ENCODE results near the gene PIWIL4.

The PIWIL4 gene

GRCh38 chr11:94658386-94658785, 91.2 kb downstream of the PIWIL4 start:
- no peaks in the 10 kb centered on the region for H3K27me3 ChIP-seq (ENCODE audit: control insufficient read depth, insufficient read depth, low read length)
- peaks cover 29% of the 10 kb centered on the region for H3K36me3 ChIP-seq (ENCODE audit: control insufficient read depth, low read depth, low read length)
- H3K9me3 ChIP-seq (ENCODE audit: control insufficient read depth, low read depth, low read length): peaks cover 4% of the 10 kb centered on the region
- no peak overlapping the region for H3K9ac ChIP-seq (ENCODE audit: low read length)
- peaks cover 47% of the 10 kb centered on the region for H3K4me1 ChIP-seq (ENCODE audit: control insufficient read depth, low read depth, low read length)
- no peak overlapping the region for H3K27ac ChIP-seq (ENCODE audit: low read length)
- H3K4me3 ChIP-seq (ENCODE audit: low read length): no peak overlapping the region

GRCh38 chr11:94658888-94659287, 91.7 kb downstream of the PIWIL4 start:
- H3K27me3 ChIP-seq (ENCODE audit: control insufficient read depth, insufficient read depth, low read length): no peaks in the 10 kb centered on the region
- H3K4me1 ChIP-seq (ENCODE audit: control insufficient read depth, low read depth, low read length): peaks cover 44% of the 10 kb centered on the region
- H3K9ac ChIP-seq (ENCODE audit: low read length): no peak overlapping the region
- H3K27ac ChIP-seq (ENCODE audit: low read length): no peak overlapping the region
- no peak overlapping the region for H3K4me3 ChIP-seq (ENCODE audit: low read length)
- H3K9me3 ChIP-seq (ENCODE audit: control insufficient read depth, low read depth, low read length): peaks cover 4% of the 10 kb centered on the region
- peaks cover 29% of the 10 kb centered on the region for H3K36me3 ChIP-seq (ENCODE audit: control insufficient read depth, low read depth, low read length)

GRCh38 chr11:94661444-94661843, 94.3 kb downstream of the PIWIL4 start:
- no peaks in the 10 kb centered on the region for H3K27me3 ChIP-seq (ENCODE audit: control insufficient read depth, insufficient read depth, low read length)
- H3K4me3 ChIP-seq (ENCODE audit: low read length): no peak overlapping the region
- H3K9ac ChIP-seq (ENCODE audit: low read length): no peak overlapping the region
- peaks cover 28% of the 10 kb centered on the region for H3K4me1 ChIP-seq (ENCODE audit: control insufficient read depth, low read depth, low read length)
- peaks cover 23% of the 10 kb centered on the region for H3K36me3 ChIP-seq (ENCODE audit: control insufficient read depth, low read depth, low read length)
- H3K9me3 ChIP-seq (ENCODE audit: control insufficient read depth, low read depth, low read length): peaks cover 4% of the 10 kb centered on the region
- H3K27ac ChIP-seq (ENCODE audit: low read length): no peak overlapping the region

- H3K27me3 ChIP-seq (ENCODE audit: control insufficient read depth, insufficient read depth, low read length): no peaks in the 10 kb centered on the region
- H3K36me3 ChIP-seq (ENCODE audit: control insufficient read depth, low read depth, low read length): peaks cover 17% of the 10 kb centered on the region
- H3K4me3 ChIP-seq (ENCODE audit: low read length): peak overlapping the region; percentile 6
- peaks cover 21% of the 10 kb centered on the region for H3K4me1 ChIP-seq (ENCODE audit: control insufficient read depth, low read depth, low read length)
- no peak overlapping the region for H3K9ac ChIP-seq (ENCODE audit: low read length)
- H3K27ac ChIP-seq (ENCODE audit: low read length): no peak overlapping the region
- peaks cover 4% of the 10 kb centered on the region for H3K9me3 ChIP-seq (ENCODE audit: control insufficient read depth, low read depth, low read length)
Observed at GRCh38 chr11:94662065-94662779, 95.1 kb downstream of the PIWIL4 start.

GRCh38 chr11:94662846-94663390, 95.8 kb downstream of the PIWIL4 start:
- H3K9me3 ChIP-seq (ENCODE audit: control insufficient read depth, low read depth, low read length): peaks cover 4% of the 10 kb centered on the region
- H3K9ac ChIP-seq (ENCODE audit: low read length): no peak overlapping the region
- H3K4me1 ChIP-seq (ENCODE audit: control insufficient read depth, low read depth, low read length): peaks cover 19% of the 10 kb centered on the region
- H3K4me3 ChIP-seq (ENCODE audit: low read length): no peak overlapping the region
- H3K27me3 ChIP-seq (ENCODE audit: control insufficient read depth, insufficient read depth, low read length): no peaks in the 10 kb centered on the region
- H3K36me3 ChIP-seq (ENCODE audit: control insufficient read depth, low read depth, low read length): peaks cover 10% of the 10 kb centered on the region
- H3K27ac ChIP-seq (ENCODE audit: low read length): no peak overlapping the region

- Histone ChIP-seq H3K4me1 (ENCODE audit: control insufficient read depth, low read depth, low read length) (peaks cover 19% of the 10 kb centered on the region), H3K9ac (ENCODE audit: low read length) (no peak overlapping the region), H3K4me3 (ENCODE audit: low read length) (no peak overlapping the region), H3K27ac (ENCODE audit: low read length) (no peak overlapping the region), H3K36me3 (ENCODE audit: control insufficient read depth, low read depth, low read length) (peaks cover 8% of the 10 kb centered on the region), H3K27me3 (ENCODE audit: control insufficient read depth, insufficient read depth, low read length) (no peaks in the 10 kb centered on the region), H3K9me3 (ENCODE audit: control insufficient read depth, low read depth, low read length) (peaks cover 4% of the 10 kb centered on the region)
Observed at GRCh38 chr11:94664346-94664745, 97.2 kb downstream of the PIWIL4 start.

GRCh38 chr11:94665116-94665659, 98.0 kb downstream of the PIWIL4 start:
- Histone ChIP-seq H3K27ac (ENCODE audit: low read length) (no peak overlapping the region), H3K4me3 (ENCODE audit: low read length) (no peak overlapping the region), H3K27me3 (ENCODE audit: control insufficient read depth, insufficient read depth, low read length) (no peaks in the 10 kb centered on the region), H3K36me3 (ENCODE audit: control insufficient read depth, low read depth, low read length) (peaks cover 8% of the 10 kb centered on the region), H3K4me1 (ENCODE audit: control insufficient read depth, low read depth, low read length) (peaks cover 19% of the 10 kb centered on the region), H3K9ac (ENCODE audit: low read length) (no peak overlapping the region), H3K9me3 (ENCODE audit: control insufficient read depth, low read depth, low read length) (peaks cover 4% of the 10 kb centered on the region)

GRCh38 chr11:94666792-94667721, 99.9 kb downstream of the PIWIL4 start:
- Histone ChIP-seq H3K27me3 (ENCODE audit: control insufficient read depth, insufficient read depth, low read length) (no peaks in the 10 kb centered on the region), H3K9ac (ENCODE audit: low read length) (no peak overlapping the region)

GRCh38 chr11:94668212-94668793, 101.1 kb downstream of the PIWIL4 start:
- peaks cover 5% of the 10 kb centered on the region for H3K4me1 ChIP-seq (ENCODE audit: control insufficient read depth, low read depth, low read length)
- H3K27ac ChIP-seq (ENCODE audit: low read length): no peak overlapping the region
- H3K27me3 ChIP-seq (ENCODE audit: control insufficient read depth, insufficient read depth, low read length): no peaks in the 10 kb centered on the region
- H3K9ac ChIP-seq (ENCODE audit: low read length): no peak overlapping the region
- peaks cover 1% of the 10 kb centered on the region for H3K9me3 ChIP-seq (ENCODE audit: control insufficient read depth, low read depth, low read length)
- H3K4me3 ChIP-seq (ENCODE audit: low read length): no peak overlapping the region
- H3K36me3 ChIP-seq (ENCODE audit: control insufficient read depth, low read depth, low read length): peaks cover 6% of the 10 kb centered on the region

More at GRCh38 chr11:94666792-94667721, 99.9 kb downstream of the PIWIL4 start:
- peaks cover 6% of the 10 kb centered on the region for H3K36me3 ChIP-seq (ENCODE audit: control insufficient read depth, low read depth, low read length)
- no peak overlapping the region for H3K27ac ChIP-seq (ENCODE audit: low read length)
- H3K4me1 ChIP-seq (ENCODE audit: control insufficient read depth, low read depth, low read length): peaks cover 11% of the 10 kb centered on the region
- H3K9me3 ChIP-seq (ENCODE audit: control insufficient read depth, low read depth, low read length): peaks cover 4% of the 10 kb centered on the region
- H3K4me3 ChIP-seq (ENCODE audit: low read length): no peak overlapping the region

- Histone ChIP-seq H3K4me3 (ENCODE audit: low read length) (no peak overlapping the region), H3K9ac (ENCODE audit: low read length) (no peak overlapping the region), H3K9me3 (ENCODE audit: control insufficient read depth, low read depth, low read length) (no peaks in the 10 kb centered on the region), H3K27me3 (ENCODE audit: control insufficient read depth, insufficient read depth, low read length) (no peaks in the 10 kb centered on the region), H3K4me1 (ENCODE audit: control insufficient read depth, low read depth, low read length) (peaks cover 5% of the 10 kb centered on the region), H3K36me3 (ENCODE audit: control insufficient read depth, low read depth, low read length) (peaks cover 6% of the 10 kb centered on the region), H3K27ac (ENCODE audit: low read length) (no peak overlapping the region)
Observed at GRCh38 chr11:94669023-94669422, 101.9 kb downstream of the PIWIL4 start.

Measured in iPS-18a (cell line).